ENCODE measurements around the gene ZNF616. TPM values are rescaled to one million over a fixed set of nuclear protein-coding genes. Genes with fewer than 3 reads are reported as not detected.
A peak's percentile ranks its signal among the peaks of the same experiment; 100 is the strongest.

The ZNF616 gene
- total and polyA plus RNA-seq, 2 experiments from 2014 or later, result 13.3 to 28.3 TPM

GRCh38 chr19:52170304-52170703, 30.6 kb upstream of the ZNF616 start:
- H3K36me3 Mint-ChIP-seq (ENCODE audit: low read depth), result peaks cover 30% of the 10 kb centered on the region

More at GRCh38 chr19:52170304-52170703, 30.6 kb upstream of the ZNF616 start:
- H3K27ac Mint-ChIP-seq, result no peak overlapping the region
- H3K4me3 Mint-ChIP-seq, result peak overlapping the region; percentile 92
- H3K4me3 ChIP-seq, result peak overlapping the region; percentile 98
- peak overlapping the region; percentile 100 for H3K4me2 ChIP-seq
- peaks cover 4% of the 10 kb centered on the region; the same call in 1 of the 2 replicates for H3K4me1 ChIP-seq (ENCODE audit: insufficient read depth)
- peaks cover 2% of the 10 kb centered on the region; the same call in 1 of the 3 replicates for H3K9me3 Mint-ChIP-seq
- H3K36me3 ChIP-seq (ENCODE audit: insufficient read depth), result peaks cover 8% of the 10 kb centered on the region
- peaks cover 4% of the 10 kb centered on the region; the same call in 1 of the 2 replicates for H3F3A ChIP-seq (replicated peaks; ENCODE audit: low read depth)
- TF ChIP-seq ZNF462 (CRISPR knock-in tag; IDR thresholded peaks at IDR 0.05), result no peak
- TF ChIP-seq ZNF331 (CRISPR knock-in tag; IDR thresholded peaks at IDR 0.05; ENCODE audit: low read depth), result no peak
- no peak for TF ChIP-seq NANOG (IDR thresholded peaks at IDR 0.05; ENCODE audit: borderline replicate concordance)
- TF ChIP-seq JUNB (IDR thresholded peaks at IDR 0.05; ENCODE audit: unreplicated experiment), result no peak
- TF ChIP-seq REST (IDR thresholded peaks at IDR 0.05; ENCODE audit: unreplicated experiment), result no peak
- no peak for TF ChIP-seq CREB1 (CRISPR knock-in tag; IDR thresholded peaks at IDR 0.05; ENCODE audit: low read depth)
- TF ChIP-seq STAT1 (IDR thresholded peaks at IDR 0.05; ENCODE audit: unreplicated experiment), result no peak
- TF ChIP-seq ZNF114 (CRISPR knock-in tag; IDR thresholded peaks at IDR 0.05), result no peak
- TF ChIP-seq EZH2 (IDR thresholded peaks at IDR 0.05; ENCODE audit: low read depth, unreplicated experiment), result no peak
- TF ChIP-seq, protein P1, sequence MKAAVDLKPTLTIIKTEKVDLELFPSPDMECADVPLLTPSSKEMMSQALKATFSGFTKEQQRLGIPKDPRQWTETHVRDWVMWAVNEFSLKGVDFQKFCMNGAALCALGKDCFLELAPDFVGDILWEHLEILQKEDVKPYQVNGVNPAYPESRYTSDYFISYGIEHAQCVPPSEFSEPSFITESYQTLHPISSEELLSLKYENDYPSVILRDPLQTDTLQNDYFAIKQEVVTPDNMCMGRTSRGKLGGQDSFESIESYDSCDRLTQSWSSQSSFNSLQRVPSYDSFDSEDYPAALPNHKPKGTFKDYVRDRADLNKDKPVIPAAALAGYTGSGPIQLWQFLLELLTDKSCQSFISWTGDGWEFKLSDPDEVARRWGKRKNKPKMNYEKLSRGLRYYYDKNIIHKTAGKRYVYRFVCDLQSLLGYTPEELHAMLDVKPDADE (IDR thresholded peaks at IDR 0.05), result no peak
- TF ChIP-seq, protein P2, sequence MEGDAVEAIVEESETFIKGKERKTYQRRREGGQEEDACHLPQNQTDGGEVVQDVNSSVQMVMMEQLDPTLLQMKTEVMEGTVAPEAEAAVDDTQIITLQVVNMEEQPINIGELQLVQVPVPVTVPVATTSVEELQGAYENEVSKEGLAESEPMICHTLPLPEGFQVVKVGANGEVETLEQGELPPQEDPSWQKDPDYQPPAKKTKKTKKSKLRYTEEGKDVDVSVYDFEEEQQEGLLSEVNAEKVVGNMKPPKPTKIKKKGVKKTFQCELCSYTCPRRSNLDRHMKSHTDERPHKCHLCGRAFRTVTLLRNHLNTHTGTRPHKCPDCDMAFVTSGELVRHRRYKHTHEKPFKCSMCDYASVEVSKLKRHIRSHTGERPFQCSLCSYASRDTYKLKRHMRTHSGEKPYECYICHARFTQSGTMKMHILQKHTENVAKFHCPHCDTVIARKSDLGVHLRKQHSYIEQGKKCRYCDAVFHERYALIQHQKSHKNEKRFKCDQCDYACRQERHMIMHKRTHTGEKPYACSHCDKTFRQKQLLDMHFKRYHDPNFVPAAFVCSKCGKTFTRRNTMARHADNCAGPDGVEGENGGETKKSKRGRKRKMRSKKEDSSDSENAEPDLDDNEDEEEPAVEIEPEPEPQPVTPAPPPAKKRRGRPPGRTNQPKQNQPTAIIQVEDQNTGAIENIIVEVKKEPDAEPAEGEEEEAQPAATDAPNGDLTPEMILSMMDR (conservative IDR thresholded peaks at IDR 0.05; ENCODE audit: low read depth in 2 of 2), result no peak
- TF ChIP-seq EZH2phosphoT487 (IDR thresholded peaks at IDR 0.05; ENCODE audit: unreplicated experiment), result no peak
- TF ChIP-seq POLR2AphosphoS5 (IDR thresholded peaks at IDR 0.05; ENCODE audit: low read depth), result no peak
- peak; percentile 66 for ATAC-seq
- H3K27me3 Mint-ChIP-seq (ENCODE audit: insufficient read depth, low read depth, poor library complexity), result peaks cover 23% of the 10 kb centered on the region
- peaks cover 14% of the 10 kb centered on the region for H3K4me1 Mint-ChIP-seq
- no peaks in the 10 kb centered on the region; the same call in 1 of the 2 replicates for H3K9me2 ChIP-seq (ENCODE audit: insufficient read depth)
- peak; percentile 20 for DNase-seq (ENCODE audit: low spot score)
- H3K27me3 ChIP-seq (ENCODE audit: insufficient read depth), result peaks cover 11% of the 10 kb centered on the region; the same call in 1 of the 2 replicates
- 0 out of 2 replicates have a peak, but pooled peaks cover 3% of the 10 kb centered on the region for H3K79me2 ChIP-seq (replicated peaks; ENCODE audit: insufficient read depth)
- H3K27ac ChIP-seq (ENCODE audit: low read depth), result no peak overlapping the region
- H4K20me1 ChIP-seq (replicated peaks; ENCODE audit: insufficient read depth), result no peaks in the 10 kb centered on the region
- peak overlapping the region; percentile 98 for H2AFZ ChIP-seq
